OCI-LY1 (cell line): ENCODE results near the gene FAF1.
A peak's percentile ranks its signal among the peaks of the same experiment; 100 is the strongest.

Experiments
- H2AFZ ChIP-seq: fragments of 200-600 bp; sonication (generic), shearing (Covaris generic); 2 replicates; pipeline ENCODE4 v1.6.0; 2014; ENCODE audit warnings: antibody characterized with exemption, mild to moderate bottlenecking, low read length
- H3F3A ChIP-seq: fragments of 200-600 bp; sonication (generic), shearing (Covaris generic); 2 replicates; pipeline ENCODE4 v1.6.0; 2014; ENCODE audit warnings: mild to moderate bottlenecking, antibody characterized with exemption, low read length, moderate library complexity; ENCODE audit not compliant: insufficient read depth
- H3K27ac ChIP-seq: fragments of 200-600 bp; sonication (generic); 2 replicates; pipeline ENCODE4 v1.5.1; 2014; ENCODE audit warnings: low read length, mixed run types, mild to moderate bottlenecking, low read depth; ENCODE audit not compliant: poor library complexity, severe bottlenecking
- H3K27me3 ChIP-seq: fragments of 200-600 bp; sonication (generic); 2 replicates; pipeline ENCODE4 v1.6.0; 2014; ENCODE audit warnings: antibody characterized with exemption, mild to moderate bottlenecking, low read length, moderate library complexity; ENCODE audit not compliant: insufficient read depth
- H3K36me3 ChIP-seq: fragments of 200-600 bp; sonication (generic); 2 replicates; pipeline ENCODE4 v1.6.1; 2014; ENCODE audit warnings: mild to moderate bottlenecking, antibody characterized with exemption, low read length, moderate library complexity, mixed read lengths; ENCODE audit not compliant: insufficient read depth
- H3K4me1 ChIP-seq: fragments of 200-600 bp; sonication (generic); 2 replicates; pipeline ENCODE4 v1.5.1; 2014; ENCODE audit warnings: mild to moderate bottlenecking, low read length, moderate library complexity; ENCODE audit not compliant: insufficient read depth, severe bottlenecking
- H3K4me2 ChIP-seq: fragments of 200-600 bp; sonication (generic), shearing (Covaris generic); 2 replicates; pipeline ENCODE4 v1.6.1; 2014; ENCODE audit warnings: low read length
- H3K4me3 ChIP-seq: fragments of 200-600 bp; sonication (generic); 2 replicates; pipeline ENCODE4 v1.5.1; 2014; ENCODE audit warnings: low read length, low read depth, mild to moderate bottlenecking, mixed read lengths; ENCODE audit not compliant: poor library complexity, severe bottlenecking
- H3K79me2 ChIP-seq: fragments of 200-600 bp; shearing (Covaris generic); 2 replicates; pipeline ENCODE4 v1.6.1; 2016; ENCODE audit warnings: mixed run types, low read length, mixed read lengths; ENCODE audit not compliant: insufficient read depth
- H3K9ac ChIP-seq: fragments of 200-600 bp; sonication (generic), shearing (Covaris generic); 2 replicates; pipeline ENCODE4 v1.6.1; 2014; ENCODE audit warnings: mild to moderate bottlenecking, low read length, mixed read lengths
- H3K9me2 ChIP-seq: fragments of 200-600 bp; sonication (generic), shearing (Covaris generic); 2 replicates; pipeline ENCODE4 v1.6.1; 2014; ENCODE audit warnings: low read depth, mild to moderate bottlenecking, low read length, mixed read lengths
- H3K9me3 ChIP-seq: fragments of 200-600 bp; shearing (Covaris generic); 2 replicates; pipeline ENCODE4 v1.6.1; 2014; ENCODE audit warnings: low read length, mixed read lengths
- H4K20me1 ChIP-seq: fragments of 200-600 bp; sonication (generic), shearing (Covaris generic); 2 replicates; pipeline ENCODE4 v1.6.0; 2016; ENCODE audit warnings: mild to moderate bottlenecking, low read length; ENCODE audit not compliant: insufficient read depth
- EZH2 ChIP-seq: fragments of 200-600 bp; sonication (generic), shearing (Covaris generic); IDR thresholded peaks from 2 replicates; pipeline ENCODE4 v1.8.0; 2017; ENCODE audit warnings: borderline replicate concordance, mixed run types, mild to moderate bottlenecking, antibody characterized with exemption, low read length, moderate library complexity, mixed read lengths
- TF ChIP-seq, protein P1 (sequence below): fragments of 200-600 bp; sonication (generic), shearing (Covaris generic); IDR thresholded peaks from 2 replicates; pipeline ENCODE4 v1.5.1; 2017; ENCODE audit warnings: mild to moderate bottlenecking, antibody characterized with exemption, low read length, moderate library complexity, mixed read lengths

Gene FAF1

DNA sequence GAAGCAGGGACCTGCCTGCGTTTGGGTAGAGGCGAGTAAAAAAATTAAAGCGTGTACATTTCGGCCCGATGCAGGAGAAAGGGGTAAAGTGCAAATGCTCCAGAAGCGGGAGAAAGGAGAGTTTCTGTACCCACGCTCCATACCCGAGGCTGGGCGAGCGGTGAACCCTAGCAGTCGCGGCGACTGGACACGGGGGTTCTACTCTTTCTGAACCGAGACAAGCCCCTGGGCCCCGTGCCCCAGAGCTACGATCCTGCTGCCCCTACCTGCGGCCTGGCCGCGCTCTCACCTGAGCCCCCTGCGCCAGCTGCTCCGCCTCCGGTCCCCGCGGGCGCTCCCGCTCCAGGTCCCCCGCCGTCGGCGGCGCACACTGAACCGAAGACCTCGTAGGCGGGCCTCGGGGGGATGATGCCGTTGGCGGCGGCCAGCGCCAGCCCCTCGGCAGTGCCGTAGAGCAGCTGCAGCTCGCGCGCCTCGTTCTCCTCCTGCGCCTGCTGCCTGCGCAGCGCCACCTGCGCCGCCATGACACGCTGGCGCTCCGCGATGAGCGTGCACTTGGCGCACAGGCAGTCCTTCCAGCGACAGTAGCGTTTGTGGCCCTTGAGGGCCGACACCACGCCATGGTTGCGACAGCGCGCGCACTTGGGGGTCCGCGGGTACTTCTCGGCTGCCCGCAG lies 539.2 kb downstream of the FAF1 start:
- TF ChIP-seq, protein P1, sequence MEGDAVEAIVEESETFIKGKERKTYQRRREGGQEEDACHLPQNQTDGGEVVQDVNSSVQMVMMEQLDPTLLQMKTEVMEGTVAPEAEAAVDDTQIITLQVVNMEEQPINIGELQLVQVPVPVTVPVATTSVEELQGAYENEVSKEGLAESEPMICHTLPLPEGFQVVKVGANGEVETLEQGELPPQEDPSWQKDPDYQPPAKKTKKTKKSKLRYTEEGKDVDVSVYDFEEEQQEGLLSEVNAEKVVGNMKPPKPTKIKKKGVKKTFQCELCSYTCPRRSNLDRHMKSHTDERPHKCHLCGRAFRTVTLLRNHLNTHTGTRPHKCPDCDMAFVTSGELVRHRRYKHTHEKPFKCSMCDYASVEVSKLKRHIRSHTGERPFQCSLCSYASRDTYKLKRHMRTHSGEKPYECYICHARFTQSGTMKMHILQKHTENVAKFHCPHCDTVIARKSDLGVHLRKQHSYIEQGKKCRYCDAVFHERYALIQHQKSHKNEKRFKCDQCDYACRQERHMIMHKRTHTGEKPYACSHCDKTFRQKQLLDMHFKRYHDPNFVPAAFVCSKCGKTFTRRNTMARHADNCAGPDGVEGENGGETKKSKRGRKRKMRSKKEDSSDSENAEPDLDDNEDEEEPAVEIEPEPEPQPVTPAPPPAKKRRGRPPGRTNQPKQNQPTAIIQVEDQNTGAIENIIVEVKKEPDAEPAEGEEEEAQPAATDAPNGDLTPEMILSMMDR, result no peak
- no peak for TF ChIP-seq EZH2
- no peaks in the 10 kb centered on the region for H4K20me1 ChIP-seq
- H3K27ac ChIP-seq, result no peak overlapping the region
- H3K79me2 ChIP-seq, result no peaks in the 10 kb centered on the region
- H3K4me2 ChIP-seq, result peak overlapping the region; percentile 36
- H3K9ac ChIP-seq, result no peak overlapping the region
- no peaks in the 10 kb centered on the region for H3K9me3 ChIP-seq
- H3K27me3 ChIP-seq, result no peaks in the 10 kb centered on the region
- no peaks in the 10 kb centered on the region for H3K4me1 ChIP-seq
- no peaks in the 10 kb centered on the region for H3K9me2 ChIP-seq
- H3K36me3 ChIP-seq, result no peaks in the 10 kb centered on the region
- H3F3A ChIP-seq, result no peaks in the 10 kb centered on the region
- no peak overlapping the region for H2AFZ ChIP-seq
- peak overlapping the region; percentile 38 for H3K4me3 ChIP-seq

DNA sequence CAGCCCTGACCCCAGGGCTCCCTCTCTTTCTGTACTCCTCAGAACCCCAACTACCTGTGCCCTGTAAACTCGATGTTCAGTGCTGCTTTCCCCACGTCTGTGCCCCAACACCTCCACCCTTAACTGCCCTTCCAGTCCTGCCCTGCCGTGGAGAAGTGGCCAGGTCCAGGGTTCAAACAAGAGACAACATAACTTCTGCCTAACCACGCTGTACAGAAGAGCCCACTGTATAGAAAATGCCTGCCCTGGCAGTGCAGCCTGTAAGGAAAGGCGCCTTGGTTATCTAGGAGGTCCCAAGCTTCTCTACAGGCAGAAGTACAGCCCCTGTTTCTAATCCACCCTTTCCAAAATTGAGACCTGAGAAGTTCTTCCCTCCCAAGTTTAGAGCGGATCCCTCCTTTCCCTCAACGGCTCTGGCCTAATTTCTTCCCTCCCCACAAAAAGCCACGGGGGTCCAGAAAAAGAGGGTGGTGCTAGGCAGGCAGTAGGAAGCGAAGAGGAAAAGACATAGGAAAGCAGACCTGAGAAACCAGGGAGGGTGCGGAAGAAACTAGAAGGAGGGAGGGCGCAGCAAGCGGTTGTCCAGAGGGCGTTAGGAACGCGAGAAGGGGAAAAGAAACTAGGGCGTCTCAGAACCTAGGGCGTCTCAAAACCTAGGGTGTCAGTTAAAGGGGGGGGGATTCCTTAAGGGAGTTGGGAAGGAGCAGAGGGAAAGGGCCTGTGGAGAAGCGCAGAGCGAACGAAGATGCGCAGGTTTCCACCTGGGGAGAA lies 540.0 kb downstream of the FAF1 start:
- Histone ChIP-seq H3F3A (no peaks in the 10 kb centered on the region), H3K4me2 (no peak overlapping the region), H4K20me1 (no peaks in the 10 kb centered on the region), H3K9me3 (no peaks in the 10 kb centered on the region), H3K4me3 (no peak overlapping the region), H3K9me2 (no peaks in the 10 kb centered on the region), H3K79me2 (no peaks in the 10 kb centered on the region), H3K4me1 (no peaks in the 10 kb centered on the region), H3K36me3 (no peaks in the 10 kb centered on the region), H3K27ac (no peak overlapping the region), H2AFZ (no peak overlapping the region), H3K9ac (no peak overlapping the region), H3K27me3 (no peaks in the 10 kb centered on the region)
- TF ChIP-seq, protein P1, result no peak
- TF ChIP-seq EZH2, result no peak

DNA sequence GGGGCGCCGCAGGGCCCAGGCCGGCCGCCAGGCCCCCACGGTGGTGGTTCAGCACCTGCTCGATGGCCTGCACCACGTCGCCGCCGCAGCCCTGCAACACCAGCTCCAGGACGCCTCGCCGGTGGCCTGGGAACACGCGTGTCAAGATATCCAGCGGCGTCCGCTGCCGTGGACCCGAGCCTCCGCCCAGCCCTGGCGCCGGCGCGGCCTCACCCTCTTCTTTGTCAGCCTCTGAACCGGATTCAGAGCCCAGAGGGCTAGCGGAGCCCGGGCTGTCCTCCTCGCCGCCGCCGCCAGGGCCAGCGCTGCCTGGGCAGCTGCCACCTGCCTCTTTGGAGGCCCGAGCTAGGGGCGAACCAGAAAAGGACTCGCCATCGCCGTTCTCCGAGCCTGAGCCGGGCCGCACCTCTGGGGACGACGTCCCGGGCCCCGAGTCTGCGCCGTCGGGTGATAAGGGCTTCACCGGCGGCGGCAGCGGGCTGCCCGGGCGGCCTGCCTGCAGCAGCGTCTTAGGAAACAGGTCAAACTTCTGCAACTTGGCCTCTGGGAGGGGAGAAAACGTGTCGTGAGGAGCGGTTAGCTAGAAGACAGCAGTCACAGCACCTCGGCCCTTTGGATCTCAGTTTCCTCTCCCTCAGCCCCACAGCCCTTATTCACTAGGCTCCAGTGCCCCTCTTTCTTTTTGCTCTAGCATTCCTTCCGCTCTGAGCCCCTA lies 540.7 kb downstream of the FAF1 start:
- no peak overlapping the region for H2AFZ ChIP-seq
- H4K20me1 ChIP-seq, result no peaks in the 10 kb centered on the region
- H3K4me3 ChIP-seq, result no peak overlapping the region
- no peaks in the 10 kb centered on the region for H3K9me3 ChIP-seq
- no peak overlapping the region for H3K27ac ChIP-seq
- no peak overlapping the region for H3K4me2 ChIP-seq
- H3K4me1 ChIP-seq, result no peaks in the 10 kb centered on the region
- no peaks in the 10 kb centered on the region for H3F3A ChIP-seq
- TF ChIP-seq EZH2, result no peak
- TF ChIP-seq, protein P1, result no peak
- H3K27me3 ChIP-seq, result no peaks in the 10 kb centered on the region
- H3K36me3 ChIP-seq, result no peaks in the 10 kb centered on the region
- H3K9ac ChIP-seq, result no peak overlapping the region
- H3K9me2 ChIP-seq, result no peaks in the 10 kb centered on the region
- H3K79me2 ChIP-seq, result no peaks in the 10 kb centered on the region
